Measurements from ENCODE around the gene ACYP2.
A peak's percentile ranks its signal among the peaks of the same experiment; 100 is the strongest.
"Not testable (repeated sequence)": the region's sequence is repeated elsewhere in the genome, so short reads cannot be mapped to it uniquely, and the experiment has no call there.

The ACYP2 gene

DNA sequence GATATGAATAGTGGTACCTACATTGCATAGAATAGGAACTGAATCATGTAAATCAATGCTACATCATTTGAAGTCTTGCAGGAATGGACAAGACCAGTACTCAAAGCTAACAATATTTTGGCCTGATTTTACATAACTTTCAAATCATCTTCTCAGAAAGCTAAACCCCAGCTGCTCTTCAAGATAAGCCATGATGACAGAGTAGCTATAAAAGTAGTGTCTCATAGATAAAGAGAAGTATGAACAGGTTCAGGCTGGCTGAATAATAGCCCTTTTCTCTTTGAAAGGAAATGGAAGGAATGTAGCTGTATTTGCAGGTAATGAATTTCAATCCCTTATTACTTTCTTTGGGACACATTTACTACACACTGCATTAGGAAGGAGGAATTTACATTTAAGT, 112.4 kb downstream of the ACYP2 start:
- no peak for DNase-seq

DNA sequence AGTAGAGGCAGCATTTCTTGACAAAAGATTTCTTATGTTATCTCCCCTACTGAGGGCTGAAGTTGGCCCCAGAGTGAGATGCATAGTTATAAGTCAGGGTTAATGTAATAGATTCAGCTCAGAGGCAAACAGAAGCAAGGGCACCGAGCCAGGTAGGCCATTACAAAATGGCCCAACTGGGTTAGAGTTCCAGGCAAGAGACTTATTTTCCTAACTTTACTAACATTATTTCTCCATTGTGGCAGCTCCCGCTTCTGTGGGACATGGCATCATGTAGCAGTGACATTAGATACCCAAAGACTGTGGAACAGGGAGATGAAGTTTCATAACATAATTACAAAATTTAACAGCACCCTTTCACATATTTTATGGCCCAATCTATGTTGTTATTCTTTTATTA, 113.5 kb downstream of the ACYP2 start:
- DNase-seq = no peak

GRCh38 chr2:54233832-54234649, 118.6 kb downstream of the ACYP2 start:
- DNase-seq = no peak

DNA sequence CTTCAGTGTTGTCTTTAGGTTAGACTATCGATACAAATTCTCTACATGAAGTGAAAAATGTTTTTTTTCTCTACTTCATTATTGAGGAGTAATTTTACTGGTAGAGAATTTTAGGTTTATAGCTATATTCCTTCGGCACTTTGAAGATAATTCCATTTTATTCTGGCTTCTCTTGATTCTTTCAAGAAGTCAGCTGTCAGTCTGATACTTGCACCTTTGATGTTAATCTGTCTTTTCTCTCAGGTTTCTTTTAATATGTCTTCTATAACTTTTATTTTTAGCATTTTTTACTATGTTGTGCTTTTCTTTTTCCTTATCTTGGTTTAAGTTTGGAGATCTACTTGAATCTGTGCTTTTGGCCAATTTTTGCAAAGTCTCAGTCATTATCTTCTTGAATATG, 122.0 kb downstream of the ACYP2 start:
- no peak for DNase-seq

DNA sequence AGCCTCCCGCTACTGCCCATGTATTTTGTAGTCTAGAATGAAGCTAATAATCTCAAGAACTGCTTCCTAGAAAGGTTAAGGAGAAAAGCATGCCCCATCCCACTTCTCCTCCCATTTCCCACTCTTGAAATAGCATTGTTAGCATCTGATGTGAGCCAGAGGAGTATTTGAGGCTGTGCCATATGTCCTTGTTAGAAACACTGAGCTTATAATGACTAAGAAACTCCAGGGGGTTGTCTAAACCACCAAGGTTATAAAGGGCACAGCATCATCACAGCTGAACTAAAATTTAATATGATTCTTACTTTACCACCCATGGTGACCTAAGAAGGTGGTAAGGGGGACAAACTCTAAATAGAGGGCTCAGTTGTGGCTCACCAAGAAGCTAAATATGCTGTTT, 124.0 kb downstream of the ACYP2 start:
- DNase-seq = peak; percentile 27

DNA sequence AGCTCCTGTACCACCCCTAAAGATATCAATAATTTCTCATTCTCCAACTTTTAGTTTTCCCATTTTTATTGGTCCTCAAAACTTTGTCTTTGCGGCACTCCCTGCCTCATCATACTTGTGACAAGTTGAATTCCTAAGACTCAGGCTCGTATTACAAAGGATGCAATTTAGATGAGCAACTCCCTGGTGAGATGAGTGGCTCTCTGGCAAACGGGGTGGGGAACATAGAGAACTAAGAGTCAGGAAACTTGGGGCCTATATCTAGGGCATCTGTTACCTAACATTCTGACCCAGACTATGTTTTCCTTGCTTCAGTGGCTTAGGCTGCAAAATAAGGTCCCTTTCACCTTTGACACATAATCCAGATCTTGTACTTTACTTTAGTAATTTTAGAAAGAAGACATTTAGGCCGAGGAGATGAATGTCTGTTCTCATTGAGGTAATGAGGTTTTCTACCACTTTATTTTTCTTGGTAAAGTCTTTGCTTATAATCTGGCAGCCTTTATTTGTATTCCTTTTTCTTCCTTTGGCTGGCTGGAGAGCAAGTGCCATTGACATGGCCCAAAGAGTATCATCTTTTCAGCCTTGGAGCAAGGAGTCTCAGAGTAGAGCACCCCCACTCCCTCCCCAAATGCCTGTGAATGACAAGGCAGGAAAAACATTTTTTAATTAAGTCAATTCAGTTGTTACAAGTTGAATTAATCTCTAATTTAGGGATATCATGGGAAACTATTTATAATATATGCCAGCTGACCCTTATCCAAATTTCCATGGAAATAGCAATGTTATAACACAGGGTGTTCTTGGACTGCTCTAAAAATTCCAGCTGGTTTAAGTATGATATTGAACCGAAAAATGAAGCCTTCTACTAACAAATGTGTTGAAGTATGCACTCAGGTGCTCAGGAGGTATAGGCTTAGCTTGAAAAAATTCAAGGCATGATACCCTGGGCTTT, 125.4 kb downstream of the ACYP2 start:
- DNase-seq = peak; percentile 18

- no peak for DNase-seq
Observed at GRCh38 chr2:54247115-54247514, 131.7 kb downstream of the ACYP2 start.

DNA sequence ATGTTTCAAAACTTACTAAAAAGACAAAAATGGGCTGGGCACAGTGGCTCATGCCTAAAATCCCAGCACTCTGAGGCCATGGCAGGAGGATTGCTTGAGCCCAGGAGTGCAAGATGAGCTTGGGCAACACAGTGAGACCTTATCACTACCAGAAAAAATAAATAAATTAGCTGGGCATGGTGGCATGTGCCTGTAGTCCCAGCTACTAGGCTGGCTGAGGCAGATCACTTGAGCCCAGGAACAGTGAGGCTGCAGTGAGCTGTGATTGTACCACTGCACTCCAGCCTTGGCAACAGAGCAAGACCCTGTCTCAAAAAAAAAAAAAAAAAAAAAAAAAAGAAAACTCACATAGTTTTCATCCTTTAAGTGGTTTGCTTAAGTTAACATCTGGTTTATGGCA, 134.2 kb downstream of the ACYP2 start:
- DNase-seq = no peak

- no peak for DNase-seq
Observed at GRCh38 chr2:54254180-54254579, 138.8 kb downstream of the ACYP2 start.

DNA sequence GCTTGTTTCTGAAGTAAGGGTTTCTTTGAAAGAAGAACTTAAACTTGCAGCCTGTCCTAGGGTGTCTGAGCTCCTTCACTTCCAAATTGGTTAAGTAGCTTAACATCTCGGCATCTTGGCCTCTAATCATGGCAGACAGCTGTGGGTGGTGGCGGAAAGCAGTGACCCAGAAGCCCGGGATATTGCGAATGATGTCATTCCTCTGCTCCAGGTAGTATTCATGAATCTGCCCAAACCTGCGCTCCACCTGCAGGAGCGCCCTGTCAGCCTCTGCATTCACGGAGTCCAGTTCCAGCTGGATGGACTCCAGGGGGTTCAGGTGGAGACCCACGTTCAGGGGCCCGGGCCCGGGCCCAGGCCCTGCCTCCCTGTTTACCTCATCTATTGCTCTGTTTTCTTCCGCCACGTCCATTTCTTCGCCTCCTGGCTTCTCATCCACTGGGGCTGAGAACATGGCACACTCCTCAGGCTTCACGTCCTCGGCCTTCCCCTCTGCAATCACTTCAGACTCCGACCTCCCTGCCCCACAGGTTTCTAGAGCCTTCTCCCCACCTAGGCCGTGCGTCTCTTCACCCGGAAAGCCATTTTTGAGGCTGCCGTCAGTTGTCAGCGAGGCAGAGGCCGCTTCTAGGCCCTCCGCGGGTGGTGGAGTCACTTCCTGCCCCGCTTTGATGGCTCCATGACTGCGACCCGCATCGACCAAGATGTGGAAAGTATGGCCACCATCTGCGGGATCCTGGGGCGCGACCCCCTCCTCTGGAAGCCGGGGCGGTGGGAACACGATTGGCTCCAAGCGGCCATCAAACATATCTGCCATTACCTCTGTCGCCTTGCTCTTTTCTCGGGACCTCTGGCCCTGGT, 140.0 kb downstream of the ACYP2 start:
- no peak for DNase-seq

DNA sequence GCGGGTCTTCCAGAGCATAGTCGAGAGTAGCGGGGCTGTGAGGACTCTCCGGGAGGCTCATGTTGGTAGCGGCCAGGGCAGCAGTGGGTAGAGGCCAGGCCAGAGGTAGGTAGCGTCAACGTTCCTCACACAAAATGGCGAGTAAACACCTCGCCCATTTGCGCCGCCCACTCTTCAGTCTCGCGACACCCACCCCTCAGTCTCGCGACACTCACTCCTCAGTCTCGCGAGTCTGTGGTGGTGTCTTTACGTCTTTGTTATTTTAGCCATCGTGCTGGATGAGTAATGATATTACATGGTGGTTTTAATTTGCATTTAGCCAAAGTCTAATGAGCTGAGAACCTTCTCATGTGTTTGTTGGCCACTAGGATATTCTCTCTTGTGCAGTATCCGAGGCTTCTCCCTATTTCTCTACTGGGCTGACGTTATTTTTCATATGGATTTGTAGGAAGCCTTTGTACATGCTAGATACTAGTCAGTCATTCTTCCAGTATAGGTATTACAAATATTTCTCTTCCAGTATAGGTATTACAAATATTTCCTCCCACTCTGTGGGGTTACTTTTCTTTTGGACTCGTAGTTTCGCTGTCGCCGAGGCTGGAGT, 140.8 kb downstream of the ACYP2 start, which contains the start of gene TSPYL6:
TSPYL6 (minus strand) TSS at position 139 of the 604 bp plus-strand sequence; CDS start at position 61, 78 bp downstream.
- no peak for DNase-seq

GRCh38 chr2:54258166-54258565, 142.8 kb downstream of the ACYP2 start:
- no peak for DNase-seq

GRCh38 chr2:54259413-54260240, 144.2 kb downstream of the ACYP2 start:
- DNase-seq = no peak

DNA sequence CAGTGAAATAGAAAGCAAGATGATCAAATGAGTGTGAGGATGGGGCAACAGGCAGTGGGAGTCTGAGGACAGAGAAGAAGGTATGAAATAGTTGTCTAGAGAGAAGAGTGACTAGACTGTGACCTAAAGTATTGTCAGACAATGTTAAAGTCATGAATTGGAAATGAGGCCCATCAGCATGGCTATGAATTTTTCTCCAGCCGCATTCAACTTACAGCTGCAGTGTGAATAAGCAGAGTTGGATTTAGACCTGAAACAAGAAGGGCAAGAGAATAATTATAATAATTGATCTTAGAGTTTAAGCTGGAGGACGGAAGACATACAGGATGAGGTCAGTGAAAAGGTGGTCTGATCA, 144.8 kb downstream of the ACYP2 start:
- DNase-seq = no peak

DNA sequence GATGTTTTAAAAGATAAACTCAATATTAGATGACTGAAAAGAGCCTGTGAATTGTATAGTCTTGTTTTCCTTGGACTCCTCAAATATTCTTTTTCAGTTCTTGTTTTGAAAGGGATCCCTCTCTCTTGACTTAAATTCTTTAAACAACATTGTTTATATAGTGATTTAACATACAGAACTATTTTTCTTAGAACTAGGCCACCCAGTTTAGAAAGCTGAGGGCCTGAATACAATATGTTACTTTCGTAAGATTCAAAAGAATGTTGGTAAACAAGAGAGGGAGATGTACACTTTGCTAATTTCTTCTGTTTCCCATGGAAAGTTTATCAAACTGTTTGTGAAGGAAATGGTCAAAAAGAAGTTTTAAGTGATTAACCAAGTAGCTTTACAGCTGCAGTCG, 146.1 kb downstream of the ACYP2 start:
- no peak for DNase-seq

- DNase-seq = no peak
Observed at GRCh38 chr2:54262015-54262765, 146.8 kb downstream of the ACYP2 start.

GRCh38 chr2:54265081-54265480, 149.7 kb downstream of the ACYP2 start:
- not testable (repeated sequence) for DNase-seq

- no peak for DNase-seq
Observed at GRCh38 chr2:54267577-54267976, 152.2 kb downstream of the ACYP2 start.

GRCh38 chr2:54271189-54271588, 155.8 kb downstream of the ACYP2 start:
- no peak for DNase-seq

DNA sequence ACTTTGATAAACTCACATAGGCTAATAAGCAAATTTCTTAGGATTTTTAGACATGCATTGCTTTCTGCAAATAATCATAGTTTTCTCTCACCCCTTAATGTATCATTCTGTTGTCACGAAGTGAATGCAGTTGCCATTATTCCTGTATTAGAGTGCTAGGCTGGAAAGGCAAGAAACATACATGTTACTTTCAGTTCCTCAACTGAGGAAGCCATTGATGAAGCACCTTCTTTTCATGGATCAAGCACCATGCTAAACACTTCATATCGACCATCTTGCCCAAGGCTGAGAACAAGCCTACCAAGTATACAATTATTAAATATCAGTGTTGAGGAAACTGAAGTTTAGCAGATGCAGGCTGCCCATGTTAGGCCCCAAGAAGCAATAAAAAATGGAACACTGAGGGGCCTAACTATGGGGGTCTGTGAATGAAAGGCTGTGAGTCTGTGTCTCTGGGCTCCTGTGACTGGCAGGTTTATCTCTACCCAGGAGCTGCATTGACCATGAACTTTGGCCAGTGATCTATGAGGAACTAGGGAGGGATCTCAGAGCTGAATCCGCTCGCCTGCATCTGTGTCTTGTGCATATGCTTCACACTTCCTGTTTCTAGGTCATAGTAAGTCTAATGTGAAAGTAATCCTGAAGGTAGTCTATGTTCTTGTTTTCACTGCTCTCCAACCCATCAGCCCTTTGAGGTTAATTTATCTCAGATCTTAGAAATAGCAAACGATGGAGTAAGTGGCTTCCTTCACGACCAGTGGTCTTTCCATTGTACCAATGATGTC, 156.6 kb downstream of the ACYP2 start:
- DNase-seq = no peak
